ENCODE measurements around the gene RBMS1. TPM values are rescaled to one million over a fixed set of nuclear protein-coding genes. Genes with fewer than 3 reads are reported as not detected.
A peak's percentile ranks its signal among the peaks of the same experiment; 100 is the strongest.

Gene RBMS1
- total RNA-seq, 1 donor from 2014 or later, result 42.2 TPM

DNA sequence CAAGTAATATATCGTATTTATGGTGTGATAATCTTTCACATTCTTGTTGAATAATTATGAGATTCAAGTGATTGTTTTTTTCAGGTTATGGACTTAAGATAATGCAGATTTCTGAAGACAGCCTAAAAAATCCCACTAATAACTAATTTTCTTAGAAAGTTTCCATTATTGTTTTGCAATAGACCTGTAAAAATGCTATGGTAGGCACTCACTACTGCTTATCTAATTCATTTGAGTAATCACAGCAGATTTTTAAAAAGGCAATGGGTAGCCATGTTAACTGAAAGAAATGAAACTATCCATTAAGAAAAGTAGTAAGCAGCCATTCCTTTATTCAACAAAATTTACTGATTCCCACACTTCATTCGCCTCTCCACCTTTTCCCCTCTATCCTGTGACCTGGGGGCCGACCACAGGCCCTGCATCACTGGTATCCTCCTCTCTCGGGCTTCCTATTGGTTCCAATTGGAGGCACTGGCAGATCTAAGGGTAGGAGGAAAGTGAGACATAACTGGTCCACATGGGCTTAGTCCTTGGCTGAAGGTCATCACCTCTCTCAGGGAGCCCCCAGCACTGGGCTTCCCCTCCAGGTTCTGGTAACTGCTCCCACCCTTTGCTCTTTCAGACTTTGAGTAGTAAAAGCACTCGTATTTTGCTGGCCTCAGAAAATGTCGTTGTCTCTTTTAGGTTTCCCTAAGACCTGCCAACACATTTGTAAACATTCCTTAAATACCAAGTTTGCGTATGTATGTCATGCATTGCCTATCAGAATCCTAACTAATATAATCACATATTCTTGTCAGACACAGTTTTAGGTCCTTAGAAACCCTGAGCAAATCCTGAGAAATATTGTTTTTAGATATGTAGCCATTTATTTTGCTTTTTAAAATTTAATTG is 18.5 kb downstream of the RBMS1 start:
- no peaks in the 10 kb centered on the region for H3K27me3 Mint-ChIP-seq (ENCODE audit: low read depth)
- intact Hi-C loops (cut with micrococcal nuclease), result loop anchor here (5.0 kb wide), 1 partner anchor 42 kb away; no protein-coding TSS in a partner anchor
- H3K27ac Mint-ChIP-seq, result no peak overlapping the region
- H3K36me3 Mint-ChIP-seq (ENCODE audit: low read depth), result peaks cover 8% of the 10 kb centered on the region
- no peaks in the 10 kb centered on the region for H3K9me3 Mint-ChIP-seq
- H3K4me1 Mint-ChIP-seq (ENCODE audit: low read depth), result peaks cover 47% of the 10 kb centered on the region
- H3K4me3 Mint-ChIP-seq (ENCODE audit: low read depth), result no peak overlapping the region
- DNase-seq (ENCODE audit: low spot score), result no peak

DNA sequence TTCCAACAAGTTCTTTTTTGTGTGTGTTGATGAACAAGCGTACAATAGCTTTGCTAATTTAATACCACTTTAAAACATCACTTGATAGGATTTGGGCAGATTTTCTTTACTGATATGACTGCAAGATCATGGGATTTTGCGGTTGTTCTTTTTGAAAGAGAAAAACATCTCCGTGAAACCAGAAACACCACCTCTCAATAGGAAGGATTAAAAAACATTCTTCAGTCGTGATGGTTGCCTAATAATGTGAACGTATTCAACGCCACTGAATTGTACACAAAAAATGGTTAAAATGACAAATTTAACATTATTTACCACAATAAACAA is 19.3 kb downstream of the RBMS1 start:
- Mint-ChIP-seq H3K27ac (peak overlapping the region; percentile 60), H3K27me3 (ENCODE audit: low read depth) (no peaks in the 10 kb centered on the region), H3K4me3 (ENCODE audit: low read depth) (no peak overlapping the region), H3K36me3 (ENCODE audit: low read depth) (peaks cover 8% of the 10 kb centered on the region), H3K9me3 (no peaks in the 10 kb centered on the region), H3K4me1 (ENCODE audit: low read depth) (peaks cover 48% of the 10 kb centered on the region)
- intact Hi-C loops (cut with micrococcal nuclease), result loop anchor here (5.0 kb wide), 1 partner anchor 43 kb away; no protein-coding TSS in a partner anchor
- DNase-seq (ENCODE audit: low spot score), result no peak

DNA sequence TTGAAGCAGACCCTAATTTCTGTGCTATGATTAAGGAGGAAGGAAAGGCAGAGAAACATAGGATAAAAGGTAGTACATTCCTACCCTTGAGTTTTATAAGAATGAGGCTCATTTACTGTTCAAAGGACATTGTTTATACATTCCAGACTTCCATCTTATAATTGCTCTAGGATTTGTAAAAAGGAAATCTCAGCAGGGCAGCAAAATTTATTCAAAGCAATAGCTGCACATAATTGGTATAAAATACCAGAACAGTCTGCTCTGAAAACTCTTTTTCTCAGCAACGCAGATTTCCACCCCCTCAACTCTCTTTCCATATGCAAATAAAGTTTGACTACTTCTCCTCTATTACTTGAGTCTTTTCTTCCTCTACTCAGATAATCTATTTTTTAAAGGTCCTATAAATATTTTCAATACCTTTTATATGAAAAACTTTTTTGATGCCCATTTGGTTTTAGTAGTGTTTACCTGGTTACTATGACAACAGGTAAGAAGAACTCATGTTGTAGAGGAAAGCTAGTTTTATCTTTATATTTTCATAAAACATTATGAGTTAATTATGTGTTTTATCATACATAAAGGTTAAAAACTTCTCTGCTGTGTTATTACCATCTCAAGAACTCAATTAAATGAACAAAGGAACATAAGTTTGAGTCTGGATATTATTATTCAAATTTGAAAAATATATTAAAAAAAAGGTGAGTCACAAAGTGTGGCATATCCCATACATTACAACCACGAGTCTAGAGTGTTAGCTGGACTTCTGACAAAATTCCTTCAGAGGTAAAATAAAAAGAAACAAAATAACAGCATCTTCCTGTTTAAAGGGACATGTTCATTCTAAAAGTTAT is 19.9 kb downstream of the RBMS1 start:
- intact Hi-C loops (cut with micrococcal nuclease), result loop anchor here (2.0 to 5.0 kb wide), 3 partner anchors 15 to 45 kb away; no protein-coding TSS in a partner anchor
- Mint-ChIP-seq H3K9me3 (no peaks in the 10 kb centered on the region), H3K36me3 (ENCODE audit: low read depth) (peaks cover 8% of the 10 kb centered on the region), H3K4me3 (ENCODE audit: low read depth) (no peak overlapping the region), H3K27ac (peak overlapping the region; percentile 60), H3K4me1 (ENCODE audit: low read depth) (peaks cover 50% of the 10 kb centered on the region), H3K27me3 (ENCODE audit: low read depth) (no peaks in the 10 kb centered on the region)
- no peak for DNase-seq (ENCODE audit: low spot score)

DNA sequence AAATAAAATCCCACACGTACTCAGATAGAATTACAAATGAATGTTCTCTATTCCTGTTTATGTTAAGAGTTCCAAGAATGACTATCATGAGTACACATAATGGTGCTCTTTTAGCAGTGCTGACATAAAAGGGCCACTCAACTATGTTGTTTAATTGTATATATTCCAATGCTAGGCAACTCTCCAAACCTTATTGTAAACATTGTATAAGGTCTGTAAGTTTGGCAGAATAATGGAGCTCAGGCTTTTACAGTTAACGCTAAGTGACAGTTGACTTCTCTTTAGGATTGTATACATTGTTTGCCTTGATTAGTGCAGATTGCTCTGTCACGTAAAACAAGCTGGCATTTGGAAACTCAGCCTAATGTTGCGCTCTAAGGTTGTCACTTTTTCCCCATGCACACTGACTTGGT is 20.8 kb downstream of the RBMS1 start:
- H3K27me3 Mint-ChIP-seq (ENCODE audit: low read depth), result no peaks in the 10 kb centered on the region
- peaks cover 50% of the 10 kb centered on the region for H3K4me1 Mint-ChIP-seq (ENCODE audit: low read depth)
- H3K27ac Mint-ChIP-seq, result no peak overlapping the region
- H3K9me3 Mint-ChIP-seq, result no peaks in the 10 kb centered on the region
- no peak for DNase-seq (ENCODE audit: low spot score)
- peaks cover 5% of the 10 kb centered on the region for H3K36me3 Mint-ChIP-seq (ENCODE audit: low read depth)
- intact Hi-C loops (cut with micrococcal nuclease), result loop anchor here (1.0 to 5.0 kb wide), 4 partner anchors 9 to 44 kb away; no protein-coding TSS in a partner anchor
- no peak overlapping the region for H3K4me3 Mint-ChIP-seq (ENCODE audit: low read depth)

DNA sequence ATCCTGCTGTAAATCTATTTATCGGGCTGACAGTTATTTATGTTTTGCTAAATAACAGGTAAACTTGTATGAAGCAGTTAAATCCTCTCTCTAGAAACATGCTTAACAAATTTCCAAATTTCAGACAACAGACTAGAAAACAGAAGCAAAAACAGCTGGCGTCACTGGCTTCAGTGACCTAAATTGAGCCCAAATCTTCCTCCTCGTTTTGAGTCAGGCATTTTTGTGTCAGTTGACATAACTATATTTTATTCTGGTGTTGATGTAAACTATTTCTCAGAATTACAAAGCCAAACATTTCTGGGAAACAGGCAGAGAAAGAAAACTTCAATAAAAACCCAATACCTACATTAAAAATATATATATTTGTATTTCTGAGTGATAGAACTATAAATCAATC is 21.7 kb downstream of the RBMS1 start:
- DNase-seq (ENCODE audit: low spot score), result no peak
- Mint-ChIP-seq H3K4me3 (ENCODE audit: low read depth) (no peak overlapping the region), H3K9me3 (no peaks in the 10 kb centered on the region), H3K36me3 (ENCODE audit: low read depth) (no peaks in the 10 kb centered on the region), H3K27me3 (ENCODE audit: low read depth) (no peaks in the 10 kb centered on the region), H3K4me1 (ENCODE audit: low read depth) (peaks cover 50% of the 10 kb centered on the region), H3K27ac (peak overlapping the region; percentile 55)
- intact Hi-C loops (cut with micrococcal nuclease), result loop anchor here (1.0 to 5.0 kb wide), 4 partner anchors 10 to 45 kb away; no protein-coding TSS in a partner anchor

DNA sequence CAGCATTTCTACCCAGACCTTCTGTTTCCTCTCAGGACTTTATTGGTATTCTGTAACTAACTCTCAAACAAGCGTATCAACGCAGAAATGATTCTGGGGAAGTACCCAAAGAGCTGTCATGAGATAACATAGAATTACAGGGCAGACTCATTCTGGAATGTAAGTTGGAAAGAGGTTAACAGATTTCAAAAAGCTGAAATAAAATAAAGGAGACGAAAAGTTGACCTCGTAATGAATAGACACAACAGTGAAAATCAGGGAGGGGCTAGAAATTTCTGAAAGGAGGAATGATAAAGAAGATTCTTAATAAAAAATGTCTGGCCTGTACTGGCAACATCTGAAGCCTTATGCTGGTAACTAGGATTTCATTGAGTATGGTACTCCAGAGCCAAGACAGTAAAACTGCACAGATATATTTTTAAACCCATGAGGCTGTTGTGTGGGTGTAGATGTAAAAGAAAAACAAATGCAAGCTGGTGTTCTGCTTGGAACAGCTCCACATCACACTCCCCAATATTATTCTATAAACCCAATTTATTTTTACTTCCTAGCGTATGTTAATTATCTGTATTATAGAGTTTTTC is 23.9 kb downstream of the RBMS1 start:
- DNase-seq (ENCODE audit: low spot score), result no peak
- Mint-ChIP-seq H3K27ac (no peak overlapping the region), H3K27me3 (ENCODE audit: low read depth) (no peaks in the 10 kb centered on the region), H3K4me3 (ENCODE audit: low read depth) (no peak overlapping the region), H3K36me3 (ENCODE audit: low read depth) (no peaks in the 10 kb centered on the region), H3K9me3 (no peaks in the 10 kb centered on the region), H3K4me1 (ENCODE audit: low read depth) (peaks cover 60% of the 10 kb centered on the region)
- intact Hi-C loops (cut with micrococcal nuclease), result loop anchor here (5.0 kb wide), 1 partner anchor 48 kb away; no protein-coding TSS in a partner anchor

DNA sequence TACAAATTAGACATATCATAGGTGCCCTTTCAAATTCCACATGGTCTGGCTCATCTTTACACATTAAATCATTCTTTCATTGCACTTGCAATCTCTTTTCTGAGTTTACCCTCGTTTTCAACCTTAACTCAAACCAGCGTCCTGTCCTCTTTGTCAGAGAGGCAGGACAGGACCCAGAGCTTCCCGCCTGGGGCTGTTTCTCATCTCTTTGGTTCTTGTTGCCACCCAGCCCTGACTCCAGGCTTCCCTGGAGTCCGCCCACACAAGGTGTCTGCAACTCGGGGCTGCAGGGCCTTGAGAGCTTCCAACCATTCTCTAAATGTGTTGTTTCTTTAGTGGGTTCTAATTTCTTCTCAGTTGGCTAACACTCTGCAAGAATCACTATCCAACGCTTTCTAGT is 24.4 kb downstream of the RBMS1 start:
- Mint-ChIP-seq H3K4me1 (ENCODE audit: low read depth) (peaks cover 55% of the 10 kb centered on the region), H3K27ac (no peak overlapping the region), H3K9me3 (no peaks in the 10 kb centered on the region), H3K36me3 (ENCODE audit: low read depth) (no peaks in the 10 kb centered on the region), H3K4me3 (ENCODE audit: low read depth) (no peak overlapping the region), H3K27me3 (ENCODE audit: low read depth) (no peaks in the 10 kb centered on the region)
- DNase-seq (ENCODE audit: low spot score), result no peak
- intact Hi-C loops (cut with micrococcal nuclease), result no loop called here

DNA sequence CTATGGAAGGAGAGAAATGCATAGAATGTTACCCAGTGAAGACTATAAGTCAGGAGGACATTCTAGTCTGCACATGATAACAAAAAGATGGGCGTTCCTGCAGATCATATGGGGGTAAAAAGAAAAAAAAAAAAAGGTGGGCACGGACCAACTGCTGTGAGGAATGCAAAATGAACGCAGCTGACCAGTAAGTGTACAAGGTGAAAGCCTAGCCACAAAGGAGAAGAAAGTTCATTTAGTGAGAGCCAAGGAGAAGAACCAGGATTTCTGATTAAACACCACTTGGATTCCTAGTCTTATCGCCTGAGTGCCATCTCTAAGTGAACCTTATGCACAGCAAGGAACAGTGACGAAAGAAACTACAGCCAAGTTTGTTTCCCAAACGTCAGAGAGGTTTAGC is 26.5 kb downstream of the RBMS1 start:
- Mint-ChIP-seq H3K4me1 (ENCODE audit: low read depth) (peaks cover 51% of the 10 kb centered on the region), H3K4me3 (ENCODE audit: low read depth) (no peak overlapping the region), H3K27ac (no peak overlapping the region), H3K27me3 (ENCODE audit: low read depth) (no peaks in the 10 kb centered on the region), H3K36me3 (ENCODE audit: low read depth) (peaks cover 3% of the 10 kb centered on the region), H3K9me3 (no peaks in the 10 kb centered on the region)
- intact Hi-C loops (cut with micrococcal nuclease), result no loop called here
- no peak for DNase-seq (ENCODE audit: low spot score)

DNA sequence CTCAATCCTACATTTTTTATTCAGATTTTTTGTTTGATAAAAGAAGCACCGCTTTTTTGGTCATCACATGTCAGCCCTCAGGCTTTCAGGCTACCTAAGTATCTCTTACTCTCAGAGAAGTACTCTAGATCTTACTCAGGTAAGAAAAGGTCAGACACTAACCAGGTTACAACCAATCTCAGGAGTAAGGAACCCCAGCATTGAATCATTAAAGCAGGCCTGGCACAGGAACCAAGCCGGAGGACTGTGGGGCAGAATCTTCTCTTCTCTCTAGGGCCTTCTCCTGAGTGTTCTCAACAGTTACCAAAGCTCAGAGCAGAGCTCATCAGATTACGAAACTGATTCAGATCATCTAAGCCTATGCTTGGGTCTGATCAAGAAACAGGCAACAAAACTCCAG is 28.2 kb downstream of the RBMS1 start:
- no peak overlapping the region for H3K27ac Mint-ChIP-seq
- peaks cover 3% of the 10 kb centered on the region for H3K36me3 Mint-ChIP-seq (ENCODE audit: low read depth)
- intact Hi-C loops (cut with micrococcal nuclease), result no loop called here
- no peaks in the 10 kb centered on the region for H3K9me3 Mint-ChIP-seq
- no peak for DNase-seq (ENCODE audit: low spot score)
- no peak overlapping the region for H3K4me3 Mint-ChIP-seq (ENCODE audit: low read depth)
- no peaks in the 10 kb centered on the region for H3K27me3 Mint-ChIP-seq (ENCODE audit: low read depth)
- peaks cover 43% of the 10 kb centered on the region for H3K4me1 Mint-ChIP-seq (ENCODE audit: low read depth)

DNA sequence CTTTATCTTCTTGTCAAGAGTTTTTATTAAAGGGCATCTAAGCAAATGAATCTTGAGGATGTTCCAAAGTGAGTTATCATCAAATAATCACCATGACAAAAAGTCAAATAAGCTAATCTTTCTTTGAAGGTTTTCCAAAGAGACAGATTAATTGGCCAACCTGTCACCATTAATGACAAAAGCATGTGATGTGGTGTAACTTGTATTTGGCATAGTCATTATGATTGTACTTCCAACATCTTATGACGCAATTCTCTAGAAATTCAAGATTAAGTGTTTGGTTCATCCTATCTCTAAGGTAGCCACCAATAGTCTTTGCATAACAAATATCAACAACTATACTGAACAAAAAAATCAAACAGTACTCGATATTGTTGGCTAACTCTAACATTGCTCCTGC is 28.6 kb downstream of the RBMS1 start:
- Mint-ChIP-seq H3K36me3 (ENCODE audit: low read depth) (peaks cover 3% of the 10 kb centered on the region), H3K9me3 (no peaks in the 10 kb centered on the region), H3K4me3 (ENCODE audit: low read depth) (no peak overlapping the region), H3K27ac (no peak overlapping the region), H3K27me3 (ENCODE audit: low read depth) (no peaks in the 10 kb centered on the region), H3K4me1 (ENCODE audit: low read depth) (peaks cover 43% of the 10 kb centered on the region)
- intact Hi-C loops (cut with micrococcal nuclease), result no loop called here
- DNase-seq (ENCODE audit: low spot score), result no peak

DNA sequence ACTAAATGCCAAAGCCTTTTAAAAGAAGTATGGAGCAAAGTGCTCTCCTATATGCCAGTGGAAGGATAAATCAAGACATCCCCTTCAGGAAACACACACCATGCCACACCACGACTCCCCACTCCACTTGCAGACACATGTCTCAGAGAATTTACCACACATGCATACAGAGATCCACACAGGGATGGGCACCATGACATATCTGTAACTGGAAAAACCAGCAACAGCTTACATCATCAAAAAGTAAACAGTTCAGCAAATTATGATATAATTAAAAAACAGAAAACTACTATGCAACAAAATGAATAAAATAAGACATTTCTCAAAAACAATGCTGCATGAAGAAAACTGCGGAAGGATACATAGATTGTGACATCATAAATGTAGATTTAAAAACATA is 29.6 kb downstream of the RBMS1 start:
- H3K9me3 Mint-ChIP-seq, result no peaks in the 10 kb centered on the region
- peaks cover 40% of the 10 kb centered on the region for H3K4me1 Mint-ChIP-seq (ENCODE audit: low read depth)
- intact Hi-C loops (cut with micrococcal nuclease), result no loop called here
- H3K4me3 Mint-ChIP-seq (ENCODE audit: low read depth), result no peak overlapping the region
- H3K27ac Mint-ChIP-seq, result no peak overlapping the region
- no peaks in the 10 kb centered on the region for H3K27me3 Mint-ChIP-seq (ENCODE audit: low read depth)
- no peak for DNase-seq (ENCODE audit: low spot score)
- H3K36me3 Mint-ChIP-seq (ENCODE audit: low read depth), result peaks cover 3% of the 10 kb centered on the region

DNA sequence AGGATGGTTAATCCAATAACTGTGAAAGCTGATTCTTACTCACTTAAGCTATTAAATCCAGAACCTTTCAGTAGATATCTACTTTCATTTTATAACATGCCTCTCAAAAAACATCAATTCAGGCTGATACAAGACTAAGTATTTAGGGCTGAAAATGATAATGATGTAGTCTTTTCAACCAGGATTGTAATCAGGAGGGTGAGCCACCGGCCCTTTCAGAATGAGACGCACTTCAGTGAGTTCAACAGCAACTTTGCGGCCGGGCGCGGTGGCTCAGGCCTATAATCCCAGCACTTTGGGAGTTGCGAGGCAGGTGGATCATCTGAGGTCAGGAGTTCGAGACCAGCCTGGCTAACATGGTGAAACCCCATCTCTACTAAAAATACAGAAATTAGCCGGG is 30.4 kb downstream of the RBMS1 start:
- H3K4me1 Mint-ChIP-seq (ENCODE audit: low read depth), result peaks cover 40% of the 10 kb centered on the region
- H3K36me3 Mint-ChIP-seq (ENCODE audit: low read depth), result peaks cover 3% of the 10 kb centered on the region
- no peak overlapping the region for H3K27ac Mint-ChIP-seq
- H3K9me3 Mint-ChIP-seq, result no peaks in the 10 kb centered on the region
- intact Hi-C loops (cut with micrococcal nuclease), result no loop called here
- DNase-seq (ENCODE audit: low spot score), result no peak
- no peaks in the 10 kb centered on the region for H3K27me3 Mint-ChIP-seq (ENCODE audit: low read depth)
- H3K4me3 Mint-ChIP-seq (ENCODE audit: low read depth), result no peak overlapping the region
